Kidney tubule cell (primary cell): ENCODE measurements around the gene ZNF628.
"Not testable (repeated sequence)": the region's sequence is repeated elsewhere in the genome, so short reads cannot be mapped to it uniquely, and the experiment has no call there.

Experiments
- DNase-seq: peaks from one replicate; pipeline ENCODE4 v3.0.0-alpha.2; 2018; ENCODE audit warnings: low spot score

ZNF628 gene

GRCh38 chr19:55484593-55485438, 8.4 kb downstream of the ZNF628 start, which contains the start of gene NAT14:
Gene NAT14 (plus strand): TSS chr19:55485188. CDS start chr19:55485709, 521 bp downstream.
- peak; percentile 70 for DNase-seq

GRCh38 chr19:55485439-55486011, 9.1 kb downstream of the ZNF628 start:
- no peak for DNase-seq

- peak; percentile 25 for DNase-seq
Measured at GRCh38 chr19:55486043-55486970, 9.9 kb downstream of the ZNF628 start.

- peak; percentile 86 for DNase-seq
Measured at GRCh38 chr19:55486971-55487923, 10.8 kb downstream of the ZNF628 start.

- no peak for DNase-seq
Measured at GRCh38 chr19:55487924-55488687, 11.7 kb downstream of the ZNF628 start, which contains the start of gene SSC5D. Gene SSC5D (plus strand): TSS chr19:55488436. CDS start chr19:55488590, 154 bp downstream.

GRCh38 chr19:55488986-55489710, 12.7 kb downstream of the ZNF628 start:
- no peak for DNase-seq

GRCh38 chr19:55489711-55490477, 13.5 kb downstream of the ZNF628 start:
- DNase-seq = no peak

- no peak for DNase-seq
Measured at GRCh38 chr19:55490478-55491432, 14.3 kb downstream of the ZNF628 start.

- no peak for DNase-seq
Measured at GRCh38 chr19:55491546-55492360, 15.3 kb downstream of the ZNF628 start.

- DNase-seq = no peak
Measured at GRCh38 chr19:55492362-55492944, 16.0 kb downstream of the ZNF628 start.

GRCh38 chr19:55493052-55493644, 16.7 kb downstream of the ZNF628 start:
- no peak for DNase-seq

- no peak for DNase-seq
Measured at GRCh38 chr19:55493645-55494171, 17.3 kb downstream of the ZNF628 start.

- no peak for DNase-seq
Measured at GRCh38 chr19:55494172-55494761, 17.9 kb downstream of the ZNF628 start.

- DNase-seq = peak; percentile 41
Measured at GRCh38 chr19:55495646-55496349, 19.4 kb downstream of the ZNF628 start.

GRCh38 chr19:55496820-55497219, 20.4 kb downstream of the ZNF628 start:
- not testable (repeated sequence) for DNase-seq
